Mesodermal cell (in vitro differentiated cells): ENCODE measurements around the gene TSPAN7.

Experiments used
- H3K27ac ChIP-seq: 2 replicates; pipeline ENCODE4 v1.7.0; 2013; ENCODE audit warnings: mild to moderate bottlenecking, low read depth, low read length, moderate library complexity; ENCODE audit not compliant: severe bottlenecking
- H3K36me3 ChIP-seq: 2 replicates; pipeline ENCODE4 v1.7.1; 2013; ENCODE audit warnings: mild to moderate bottlenecking, low read length, moderate library complexity; ENCODE audit not compliant: control insufficient read depth, insufficient read depth
- H3K4me1 ChIP-seq: one replicate; pipeline ENCODE4 v1.7.1; 2013; ENCODE audit warnings: mild to moderate bottlenecking, low read length; ENCODE audit not compliant: insufficient read depth, control insufficient read depth, poor library complexity, severe bottlenecking
- H3K4me3 ChIP-seq: 2 replicates; pipeline ENCODE4 v1.7.0; 2013; ENCODE audit warnings: low read length, control low read depth, mild to moderate bottlenecking; ENCODE audit not compliant: insufficient read depth, poor library complexity, severe bottlenecking; ENCODE audit errors: extremely low read depth
- H3K9me3 ChIP-seq: 2 replicates; pipeline ENCODE4 v1.7.1; 2013; ENCODE audit warnings: mild to moderate bottlenecking, low read length, moderate library complexity; ENCODE audit not compliant: control insufficient read depth
- WGBS, 2 experiments: methylation state at CpG; one replicate each; pipeline ENCODE4 v1.1.5; 2013; ENCODE audit warnings: missing lambda C conversion rate in 2 of 2; ENCODE audit not compliant: insufficient coverage in 2 of 2; 5-methylcytosine and 5-hydroxymethylcytosine counted together

Gene TSPAN7

DNA sequence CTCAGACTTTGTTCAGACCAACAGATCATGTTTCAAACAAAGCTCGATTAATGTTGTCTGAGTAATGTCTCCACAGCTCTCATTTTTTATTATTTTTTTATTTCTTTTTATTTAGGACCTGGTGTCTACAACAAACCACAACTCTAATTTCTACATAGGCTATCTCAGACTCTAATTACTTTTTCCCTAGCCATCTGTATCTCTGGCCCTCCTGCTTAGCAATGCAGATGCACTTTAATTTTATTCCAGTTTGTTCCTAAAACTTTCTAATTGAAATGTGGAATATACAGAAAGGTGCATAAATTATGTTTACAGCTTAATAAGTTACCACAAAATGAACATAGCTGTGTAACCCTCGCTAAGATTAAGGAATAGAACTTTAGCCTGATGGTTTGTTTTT lies 120.8 kb downstream of the TSPAN7 start:
- Histone ChIP-seq H3K4me3 (no peak overlapping the region), H3K36me3 (no peaks in the 10 kb centered on the region), H3K4me1 (no peaks in the 10 kb centered on the region), H3K27ac (no peak overlapping the region), H3K9me3 (no peaks in the 10 kb centered on the region)
- no CpG with 5 or more reads among the region's 2 CpGs for WGBS, 2 experiments

DNA sequence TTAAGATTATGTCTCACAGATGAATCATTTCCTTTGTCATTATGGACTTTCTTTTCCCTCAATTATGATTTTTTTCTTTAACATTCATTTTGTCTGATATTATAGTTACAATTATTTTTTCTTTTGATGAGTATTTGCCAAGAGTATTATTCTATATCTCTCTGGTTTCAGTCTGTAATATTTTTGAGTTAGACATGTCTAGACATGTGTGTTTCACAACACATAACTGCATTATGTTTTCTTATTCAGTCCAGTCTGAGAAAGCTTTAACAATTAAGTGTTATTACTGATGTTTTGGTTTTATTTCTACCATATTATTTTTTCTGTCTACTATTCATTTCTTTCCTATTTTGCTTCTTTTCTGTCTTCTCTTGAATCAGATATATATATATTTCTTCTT lies 131.6 kb downstream of the TSPAN7 start:
- Histone ChIP-seq H3K36me3 (no peaks in the 10 kb centered on the region), H3K9me3 (no peaks in the 10 kb centered on the region), H3K4me1 (no peaks in the 10 kb centered on the region), H3K27ac (no peak overlapping the region), H3K4me3 (no peak overlapping the region)

DNA sequence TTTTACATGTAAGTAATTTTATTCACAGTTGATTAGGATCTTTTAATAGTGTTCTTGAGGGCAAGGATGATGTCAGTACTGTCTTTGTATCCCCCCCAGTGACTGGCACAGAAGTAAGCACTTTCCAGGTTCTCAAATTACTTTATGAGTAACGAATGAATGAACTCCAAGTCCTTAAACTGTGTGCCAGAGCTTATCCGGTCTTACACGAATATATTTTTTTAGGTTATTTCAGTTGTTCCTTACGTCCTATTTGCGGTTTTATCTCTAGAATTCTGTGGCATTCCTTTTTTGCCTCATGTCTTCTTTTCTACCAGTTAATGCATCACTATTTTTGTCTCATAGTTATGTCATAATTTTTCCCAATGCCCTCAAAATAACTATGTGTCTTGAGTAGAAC lies 133.1 kb downstream of the TSPAN7 start:
- H3K9me3 ChIP-seq, result no peaks in the 10 kb centered on the region
- 100% methylated on average over 3 of the region's 5 CpGs; no CpG with 5 or more reads in 1 of the 2 experiments for WGBS, 2 experiments

DNA sequence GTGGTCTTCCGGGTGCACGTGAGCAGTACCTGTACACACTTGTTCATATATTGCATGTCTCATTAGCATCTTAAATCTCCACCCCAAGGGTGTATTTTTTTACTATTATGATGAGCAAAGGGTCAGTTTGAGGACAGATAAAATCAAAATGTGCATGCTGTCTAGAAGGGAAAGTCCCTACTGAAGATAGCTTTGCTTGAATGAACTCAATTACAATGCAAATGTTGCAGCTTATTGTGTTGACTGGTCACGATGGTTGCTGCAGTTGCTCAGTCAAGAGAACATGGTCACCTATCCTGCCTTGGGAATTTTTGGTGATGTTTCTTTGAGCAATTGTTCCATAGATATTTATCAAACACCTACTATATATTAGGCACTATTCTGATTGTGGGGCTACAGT lies 136.1 kb downstream of the TSPAN7 start:
- H3K4me3 ChIP-seq, result no peak overlapping the region
- no peaks in the 10 kb centered on the region for H3K9me3 ChIP-seq
- no peaks in the 10 kb centered on the region for H3K36me3 ChIP-seq
- no peaks in the 10 kb centered on the region for H3K4me1 ChIP-seq
- H3K27ac ChIP-seq, result no peak overlapping the region
- WGBS, 2 experiments, result no CpG with 5 or more reads among the region's 3 CpGs

More for the DNA sequence above, 133.1 kb downstream of the TSPAN7 start:
- no peak overlapping the region for H3K27ac ChIP-seq
- no peaks in the 10 kb centered on the region for H3K4me1 ChIP-seq
- H3K36me3 ChIP-seq, result no peaks in the 10 kb centered on the region
- no peak overlapping the region for H3K4me3 ChIP-seq

DNA sequence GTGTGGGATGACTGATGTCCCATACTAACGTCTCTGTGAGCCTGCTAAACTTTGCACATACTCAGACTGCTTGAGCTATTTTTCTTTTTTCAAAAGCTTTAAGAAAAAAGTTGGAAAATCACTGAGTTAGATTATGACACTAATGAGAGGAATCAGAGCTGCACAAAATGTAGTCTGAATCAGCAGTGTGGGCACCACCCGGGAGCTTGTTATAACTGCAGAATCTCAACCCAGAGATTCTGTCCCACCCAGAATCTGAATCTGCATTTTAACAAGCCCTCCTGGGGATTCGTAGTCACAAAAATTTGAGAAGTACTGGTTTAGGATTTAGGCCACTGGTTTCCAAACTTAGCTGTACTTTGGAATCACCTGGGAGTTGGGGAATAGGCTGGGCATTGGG lies 137.8 kb downstream of the TSPAN7 start:
- no peaks in the 10 kb centered on the region for H3K9me3 ChIP-seq

DNA sequence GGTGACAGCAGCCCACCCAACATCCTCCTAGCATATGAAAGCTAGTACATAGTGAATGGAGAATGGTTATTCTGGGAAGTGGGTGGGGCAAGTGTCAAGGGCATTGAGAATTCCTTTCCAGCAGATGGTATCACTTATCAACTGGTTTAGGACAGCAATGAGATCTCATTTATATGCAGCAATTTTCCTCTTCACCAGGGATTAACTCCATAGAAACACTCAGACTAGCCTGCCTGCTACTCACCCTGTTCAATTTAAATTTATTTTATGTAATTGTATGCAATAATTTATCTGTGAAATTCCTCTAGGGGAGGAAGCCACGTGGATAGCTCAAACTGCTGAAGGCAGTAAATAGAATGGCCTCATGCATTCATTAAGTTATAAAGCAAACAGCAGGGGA lies 138.4 kb downstream of the TSPAN7 start:
- WGBS, 2 experiments, result no CpG with 5 or more reads among the region's 1 CpG
- H3K9me3 ChIP-seq, result no peaks in the 10 kb centered on the region
- H3K36me3 ChIP-seq, result no peaks in the 10 kb centered on the region
- H3K27ac ChIP-seq, result no peak overlapping the region
- H3K4me3 ChIP-seq, result no peak overlapping the region
- H3K4me1 ChIP-seq, result no peaks in the 10 kb centered on the region

More for the DNA sequence above, 137.8 kb downstream of the TSPAN7 start:
- WGBS, 2 experiments, result 80% methylated on average over 1 of the region's 3 CpGs; no CpG with 5 or more reads in 1 of the 2 experiments
- no peaks in the 10 kb centered on the region for H3K4me1 ChIP-seq
- no peak overlapping the region for H3K4me3 ChIP-seq
- no peaks in the 10 kb centered on the region for H3K36me3 ChIP-seq
- H3K27ac ChIP-seq, result no peak overlapping the region

DNA sequence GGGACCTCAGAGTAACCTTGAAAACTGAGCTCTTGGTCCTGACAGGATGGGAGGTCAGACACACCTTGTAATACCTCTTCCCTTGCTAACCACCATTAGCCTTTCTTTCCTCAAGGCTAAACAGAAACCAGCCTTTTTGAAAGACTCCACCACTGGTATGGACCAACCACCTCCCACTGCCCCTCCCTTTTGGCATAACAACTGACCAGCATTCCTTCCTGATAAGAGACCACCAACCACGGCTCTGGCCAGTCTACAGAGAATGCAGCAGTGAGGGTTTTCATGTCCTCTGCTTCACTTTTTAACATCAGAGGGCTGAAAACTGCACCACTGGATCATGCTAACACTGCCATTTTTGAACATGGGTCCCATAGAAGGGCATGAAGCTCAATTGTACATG lies 139.7 kb downstream of the TSPAN7 start:
- Histone ChIP-seq H3K27ac (no peak overlapping the region), H3K4me3 (no peak overlapping the region), H3K4me1 (no peaks in the 10 kb centered on the region), H3K9me3 (no peaks in the 10 kb centered on the region), H3K36me3 (no peaks in the 10 kb centered on the region)
- no CpG with 5 or more reads among the region's 1 CpG for WGBS, 2 experiments

DNA sequence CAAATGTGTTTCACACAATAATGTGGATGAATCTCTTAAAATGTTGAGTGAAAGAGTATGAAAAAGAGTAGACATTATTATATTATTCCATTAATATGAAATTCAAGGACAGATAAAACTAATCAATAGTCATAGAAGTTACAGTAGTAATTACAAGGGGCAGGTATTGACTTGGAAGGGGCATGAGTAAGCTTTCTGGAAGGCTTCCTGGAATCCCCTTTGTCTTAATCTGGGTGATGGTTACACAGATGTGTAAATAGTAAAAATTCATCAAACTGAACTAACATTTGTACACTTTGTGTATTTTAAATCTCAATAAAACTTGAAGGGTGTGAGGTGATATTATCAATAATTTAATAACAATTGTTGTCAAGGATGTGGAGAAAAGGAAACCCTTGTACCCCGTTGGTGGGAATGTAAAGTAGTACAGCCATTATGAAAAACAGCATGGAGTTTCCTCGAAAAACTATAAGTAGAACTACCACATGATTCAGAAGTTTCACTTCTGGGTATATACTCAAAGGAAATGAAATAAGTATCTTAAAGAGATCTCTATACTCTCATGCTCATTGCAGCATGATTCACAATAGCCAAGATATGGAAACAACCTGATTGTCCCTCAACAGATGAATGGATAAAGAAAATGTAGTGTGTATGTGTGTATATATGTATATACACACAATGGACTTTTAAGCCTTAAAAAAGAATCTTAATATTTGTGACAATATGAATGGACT lies 143.0 kb downstream of the TSPAN7 start:
- no CpG with 5 or more reads among the region's 2 CpGs for WGBS, 2 experiments
- Histone ChIP-seq H3K27ac (no peak overlapping the region), H3K9me3 (no peaks in the 10 kb centered on the region), H3K36me3 (no peaks in the 10 kb centered on the region), H3K4me1 (no peaks in the 10 kb centered on the region), H3K4me3 (no peak overlapping the region)

DNA sequence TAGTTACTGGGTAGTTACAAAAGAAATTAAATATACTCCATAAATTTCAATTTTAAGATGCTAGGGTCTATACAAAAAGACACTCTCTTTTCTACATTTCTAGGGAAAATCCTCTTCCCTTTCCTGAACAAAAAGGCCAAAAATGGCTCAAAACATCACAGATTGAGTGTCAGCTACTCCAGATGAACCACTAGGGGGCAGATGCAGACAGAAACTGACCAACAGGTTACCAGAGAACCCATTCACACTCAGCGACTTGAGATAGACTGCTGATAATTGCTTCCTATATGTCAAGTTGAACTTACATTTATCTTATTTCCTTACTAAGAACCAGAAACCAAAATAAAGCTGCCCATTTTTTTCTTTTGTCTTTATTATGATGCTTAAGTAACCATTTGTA lies 156.5 kb downstream of the TSPAN7 start:
- Histone ChIP-seq H3K27ac (no peak overlapping the region), H3K4me1 (no peaks in the 10 kb centered on the region), H3K36me3 (no peaks in the 10 kb centered on the region), H3K9me3 (no peaks in the 10 kb centered on the region), H3K4me3 (no peak overlapping the region)
- WGBS, 2 experiments, result no CpG with 5 or more reads among the region's 1 CpG

DNA sequence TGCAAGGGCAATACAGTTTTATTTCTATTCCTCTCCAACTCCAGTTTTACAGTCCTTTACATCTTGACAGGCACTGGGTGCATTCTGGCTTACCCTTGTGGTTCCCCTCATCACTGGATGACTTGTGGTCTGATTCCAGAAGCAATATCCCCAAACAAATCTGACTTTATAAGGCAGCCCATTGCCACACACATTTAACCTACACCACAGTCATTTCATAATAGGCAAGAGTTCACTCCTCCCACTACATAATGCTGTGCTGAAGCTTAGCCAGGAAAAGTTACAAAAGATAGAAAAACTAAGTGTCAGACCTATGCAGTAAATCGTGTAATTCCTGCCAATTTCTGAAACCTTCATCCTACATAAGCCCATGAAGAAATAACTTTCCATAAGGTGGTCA lies 157.0 kb downstream of the TSPAN7 start:
- no peaks in the 10 kb centered on the region for H3K4me1 ChIP-seq
- no peaks in the 10 kb centered on the region for H3K36me3 ChIP-seq
- no peak overlapping the region for H3K4me3 ChIP-seq
- WGBS, 2 experiments, result no CpG with 5 or more reads among the region's 1 CpG
- H3K9me3 ChIP-seq, result no peaks in the 10 kb centered on the region
- no peak overlapping the region for H3K27ac ChIP-seq

DNA sequence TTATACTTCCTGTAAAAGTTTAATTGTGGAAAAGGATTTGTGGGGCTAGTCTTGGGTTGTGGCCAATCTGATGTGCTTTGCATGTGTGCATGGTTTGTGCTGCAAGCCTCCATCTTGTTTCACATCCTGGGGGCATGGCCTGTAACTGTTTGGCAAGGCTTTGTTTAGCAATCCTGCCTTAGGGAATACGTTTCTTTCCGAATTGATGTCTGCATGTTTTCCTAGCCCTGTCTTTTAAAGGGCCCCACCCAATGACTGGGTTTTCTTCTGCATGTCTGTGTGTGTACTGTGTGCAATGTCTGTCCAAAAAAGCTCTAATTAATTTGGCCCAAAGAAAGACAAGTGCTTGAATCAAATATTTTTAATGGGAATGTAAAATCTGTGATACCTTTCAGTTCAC lies 165.3 kb downstream of the TSPAN7 start:
- no CpG with 5 or more reads among the region's 2 CpGs for WGBS, 2 experiments
- H3K36me3 ChIP-seq, result no peaks in the 10 kb centered on the region
- no peak overlapping the region for H3K4me3 ChIP-seq
- H3K27ac ChIP-seq, result no peak overlapping the region
- no peaks in the 10 kb centered on the region for H3K9me3 ChIP-seq
- H3K4me1 ChIP-seq, result no peaks in the 10 kb centered on the region
